HepG2 (cell line): Measurements from ENCODE around the gene GLB1L3. TPM values are rescaled to one million over a fixed set of nuclear protein-coding genes. Genes with fewer than 3 reads are reported as not detected.

Source experiments
- ATAC-seq: fragments of 200-7000 bp; cut with Tn5 transposase; 3 replicates; pipeline ENCODE4 v1.9.1; 2020; ENCODE audit warnings: mild to moderate bottlenecking, moderate library complexity
- BruUV-seq: library from RNA; stranded (reverse); fragments of 400-500 nt; replicated peaks from 2 replicates; lab custom pipeline; 2021; lab: Mats Ljungman, UMichigan
- CTCF ChIA-PET: fragments of 300-600 bp; formaldehyde crosslinking; extraction: SDS; loops from one replicate; lab custom pipeline; 2021; ENCODE audit warnings: low total read pairs, inconsistent platforms, low intra/inter-chr PET ratio; lab: Yijun Ruan, JAX
- POLR2A ChIA-PET: fragments of 350-600 bp; sonication (Branson Sonifier 250); formaldehyde crosslinking; loops from one replicate; lab custom pipeline; 2020; ENCODE audit warnings: antibody characterized with exemption, inconsistent platforms; lab: Yijun Ruan, JAX
- DNase-seq: peaks from one replicate; pipeline ENCODE4 v3.0.0-alpha.2; 2015; ENCODE audit warnings: low spot score
- FAIRE-seq: peaks from 3 replicates; lab custom pipeline; 2011; peaks lifted over from hg19 to GRCh38; lab: Jason Lieb, UNC
- H2AFZ ChIP-seq: one replicate; pipeline ENCODE4 v1.6.1; 2011; ENCODE audit warnings: low read length, inconsistent platforms
- H3K27ac ChIP-seq: fragments of 300-600 bp; 3 replicates; pipeline ENCODE4 v1.8.0; 2011; ENCODE audit warnings: mixed run types, mild to moderate bottlenecking, mixed read lengths, low read length, inconsistent platforms; ENCODE audit not compliant: insufficient read depth; ENCODE audit errors: extremely low read length
- H3K27me3 ChIP-seq, 2 experiments: fragments of 200-600 bp in 1 of 2; 2 replicates in 1 of 2; 3 replicates in 1 of 2; pipeline versions ENCODE4 v1.6.0 to v1.8.0; 2011; ENCODE audit warnings: low read length in 2 of 2, mild to moderate bottlenecking in 2 of 2, moderate library complexity in 2 of 2, inconsistent platforms in 1 of 2; ENCODE audit not compliant: insufficient read depth in 2 of 2, control insufficient read depth in 1 of 2
- H3K36me3 ChIP-seq, 2 experiments: fragments of 200-600 bp in 1 of 2; replicated peaks in 1 of 2; 2 replicates in 1 of 2; 3 replicates in 1 of 2; pipeline versions ENCODE4 v1.5.1 to v1.8.0; 2011; ENCODE audit warnings: low read length in 2 of 2, inconsistent platforms in 1 of 2; ENCODE audit not compliant: insufficient read depth in 2 of 2, control insufficient read depth in 1 of 2
- H3K4me1 ChIP-seq: 2 replicates; pipeline ENCODE4 v1.5.1; 2012; ENCODE audit warnings: low read length, inconsistent platforms; ENCODE audit not compliant: insufficient read depth
- H3K4me2 ChIP-seq: 2 replicates; pipeline ENCODE4 v1.6.0; 2011; ENCODE audit warnings: low read depth, low read length, inconsistent platforms
- H3K4me3 ChIP-seq, 3 experiments: fragments of 200-600 bp in 1 of 3; sonication (generic), shearing (Covaris generic) in 1 of 3; replicated peaks in 1 of 3; 2 replicates each; pipeline ENCODE4 v1.5.1; 2011 to 2016; ENCODE audit warnings: low read length in 3 of 3, inconsistent platforms in 2 of 3, low read depth in 2 of 3, mild to moderate bottlenecking in 2 of 3, control low read depth in 1 of 3, mixed read lengths in 1 of 3; ENCODE audit not compliant: insufficient read depth in 1 of 3
- H3K79me2 ChIP-seq: one replicate; pipeline ENCODE4 v1.6.1; 2011; ENCODE audit warnings: low read length, inconsistent platforms; ENCODE audit not compliant: insufficient read depth
- H3K9ac ChIP-seq: 2 replicates; pipeline ENCODE4 v1.6.0; 2011; ENCODE audit warnings: mild to moderate bottlenecking, low read depth, low read length, inconsistent platforms; ENCODE audit not compliant: insufficient read depth
- H3K9me3 ChIP-seq: 2 replicates; pipeline ENCODE4 v1.5.1; 2012; ENCODE audit warnings: mild to moderate bottlenecking, low read length
- H4K20me1 ChIP-seq: 2 replicates; pipeline ENCODE4 v1.6.0; 2011; ENCODE audit warnings: inconsistent platforms, mild to moderate bottlenecking, low read length, moderate library complexity; ENCODE audit not compliant: insufficient read depth
- HMG20A ChIP-seq: IDR thresholded peaks from 2 replicates; pipeline ENCODE4 v1.6.1; 2016; ENCODE audit warnings: borderline replicate concordance
- MEIS2 ChIP-seq: sonication (generic); formaldehyde crosslinking; IDR thresholded peaks from 2 replicates; pipeline ENCODE4 v1.9.0; 2021; ENCODE audit warnings: mild to moderate bottlenecking, missing genetic modification reagents
- RXRB ChIP-seq: IDR thresholded peaks from 2 replicates; pipeline ENCODE4 v1.6.1; 2016; ENCODE audit warnings: borderline replicate concordance, missing genetic modification reagents, missing compliant biosample characterization
- SP2 ChIP-seq: sonication (generic); formaldehyde crosslinking; IDR thresholded peaks from 2 replicates; pipeline ENCODE4 v1.5.1; 2020; ENCODE audit warnings: mild to moderate bottlenecking, missing genetic modification reagents
- ZBTB38 ChIP-seq: sonication (generic); formaldehyde crosslinking; IDR thresholded peaks from 2 replicates; pipeline ENCODE4 v1.5.1; 2020; ENCODE audit warnings: mild to moderate bottlenecking, missing genetic modification reagents
- ZBTB46 ChIP-seq: sonication (generic); formaldehyde crosslinking; IDR thresholded peaks from 2 replicates; pipeline ENCODE4 v1.4.0; 2020; ENCODE audit warnings: mild to moderate bottlenecking, missing genetic modification reagents, borderline replicate concordance
- ZNF432 ChIP-seq: sonication (generic); formaldehyde crosslinking; IDR thresholded peaks from 2 replicates; pipeline ENCODE4 v1.5.0; 2020; ENCODE audit warnings: missing genetic modification reagents, mild to moderate bottlenecking, borderline replicate concordance
- ZSCAN22 ChIP-seq: sonication (generic); formaldehyde crosslinking; IDR thresholded peaks from 2 replicates; pipeline ENCODE4 v1.4.0; 2020; ENCODE audit warnings: mild to moderate bottlenecking, missing genetic modification reagents
- WGBS: methylation state at CpG from one replicate; pipeline ENCODE4 v1.1.6; 2017; ENCODE audit warnings: low lambda C conversion rate; 5-methylcytosine and 5-hydroxymethylcytosine counted together
- in situ Hi-C: cut with HindIII; loops from 2 replicates; pipeline ENCODE4 v1.10.0; 2017; ENCODE audit warnings: low pct_unique_long_range_greater_than_20kb; ENCODE audit not compliant: extremely low pct_ligation_motif_present
- intact Hi-C: fragments of 100-400 bp; cut with micrococcal nuclease; formaldehyde crosslinking; loops from one replicate; pipeline ENCODE4 v1.10.0; 2022; ENCODE audit not compliant: unreplicated experiment
- polyA plus RNA-seq, 8 experiments: library from polyadenylated mRNA; depleted of rRNA in 3 of 8; stranded (reverse) in 7 of 8; unstranded in 1 of 8; fragments of >200 nt; fragmentation: Illumina TruSeq in 4 of 8; extraction: Trizol in 4 of 8; gene quantifications; 2 replicates each; pipeline versions ENCODE4 v1.2.1 to v1.2.3, GENCODE V29; 2011 to 2016; ENCODE audit warnings: low read depth in 4 of 8, missing spikeins in 1 of 8, mixed read lengths in 1 of 8; ENCODE audit not compliant: insufficient read depth in 1 of 8
- total RNA-seq, 5 experiments: library from RNA; depleted of rRNA; stranded (reverse); fragments of >200 nt; fragmentation: Illumina TruSeq; extraction: Trizol; gene quantifications; 2 replicates each; pipeline ENCODE4 v1.2.3, GENCODE V29; 2016; ENCODE audit warnings: low read depth in 1 of 5

GLB1L3 gene
- total and polyA plus RNA-seq, 2 of the 13 experiments (the other 11 are each of a cell fraction or from before 2014, with no cell fraction given): not detected

- TF ChIP-seq ZBTB38 (CRISPR knock-in tag) (no peak), RXRB (CRISPR knock-in tag) (peak; percentile 67; the same call in 1 of the 2 replicates), ZSCAN22 (CRISPR knock-in tag) (no peak), MEIS2 (CRISPR knock-in tag) (0 out of 2 replicates have a peak, but pooled peaks have one; percentile 24), HMG20A (peak; percentile 16; the same call in 1 of the 2 replicates)
Observed at GRCh38 chr11:134235399-134235798, 40.8 kb upstream of the GLB1L3 start (continued).

- 95% methylated on average over 7 of the region's 7 CpGs for WGBS
- Histone ChIP-seq H2AFZ (no peak overlapping the region), H3K4me3 (no peak overlapping the region), H4K20me1 (peaks cover 7% of the 10 kb centered on the region), H3K36me3 (peaks cover 4 to 5% of the 10 kb centered on the region in 2 experiments; a peak in 3 of 5 replicates), H3K4me1 (peaks cover 24% of the 10 kb centered on the region), H3K9ac (no peak overlapping the region), H3K27ac (no peak overlapping the region), H3K4me2 (no peak overlapping the region), H3K9me3 (no peaks in the 10 kb centered on the region), H3K27me3 (no peaks in the 10 kb centered on the region), H3K79me2 (no peaks in the 10 kb centered on the region)
- ChIA-PET POLR2A (no interaction called here), CTCF (no interaction called here)
- DNase-seq: no peak
- intact Hi-C loops: no loop called here
- in situ Hi-C loops: no loop called here
- no TSS peak for BruUV-seq
- no peak for FAIRE-seq
- no peak for TF ChIP-seq ZNF432 (CRISPR knock-in tag)
- no peak for TF ChIP-seq SP2 (CRISPR knock-in tag)
- no peak for TF ChIP-seq ZBTB46
- ATAC-seq: no peak
Observed at GRCh38 chr11:134236834-134237556, 39.2 kb upstream of the GLB1L3 start.
